HEK293 (cell line): ENCODE data around the gene CLTB.

ENCODE experiments used
- HOXA7 ChIP-seq: sonication (generic); formaldehyde crosslinking; IDR thresholded peaks from 2 replicates; pipeline ENCODE4 v1.8.1; 2022; ENCODE audit warnings: missing genetic modification reagents, borderline replicate concordance
- PRDM2 ChIP-seq: fragments of 450-650 bp; formaldehyde crosslinking; IDR thresholded peaks from 2 replicates; pipeline ENCODE4 v1.5.1; 2016; ENCODE audit warnings: missing biosample characterization, missing genetic modification characterization, borderline replicate concordance
- RBAK ChIP-seq: fragments of 450-650 bp; formaldehyde crosslinking; IDR thresholded peaks from 2 replicates; pipeline ENCODE4 v1.5.1; 2016; ENCODE audit warnings: missing biosample characterization, missing genetic modification characterization
- SETDB1 ChIP-seq: IDR thresholded peaks from one replicate; pipeline ENCODE4 v1.6.1; 2017; ENCODE audit warnings: mild to moderate bottlenecking, low read length, moderate library complexity, mixed read lengths; ENCODE audit not compliant: insufficient read length
- ZNF23 ChIP-seq: fragments of 450-650 bp; formaldehyde crosslinking; IDR thresholded peaks from 2 replicates; pipeline ENCODE4 v1.5.1; 2016; ENCODE audit warnings: missing biosample characterization, missing genetic modification characterization, borderline replicate concordance
- ZNF274 ChIP-seq, 2 experiments: fragments of 200-500 bp in 1 of 2; fragments of 450-650 bp in 1 of 2; sonication (Bioruptor generic) in 1 of 2; formaldehyde crosslinking in 1 of 2; IDR thresholded peaks; 2 replicates each; pipeline versions ENCODE4 v1.5.1 to v1.6.1; 2014 to 2016; ENCODE audit warnings: borderline replicate concordance in 1 of 2, inconsistent platforms in 1 of 2, low read length in 1 of 2, missing biosample characterization in 1 of 2, missing genetic modification characterization in 1 of 2
- ZNF391 ChIP-seq: fragments of 450-650 bp; formaldehyde crosslinking; IDR thresholded peaks from 2 replicates; pipeline ENCODE4 v1.5.1; 2016; ENCODE audit warnings: low read depth, missing biosample characterization, missing genetic modification characterization, borderline replicate concordance
- ZNF501 ChIP-seq: fragments of 450-650 bp; formaldehyde crosslinking; IDR thresholded peaks from 2 replicates; pipeline ENCODE4 v1.5.1; 2016; ENCODE audit warnings: missing biosample characterization, missing genetic modification characterization
- ZNF580 ChIP-seq: fragments of 450-650 bp; formaldehyde crosslinking; IDR thresholded peaks from 2 replicates; pipeline ENCODE4 v1.5.1; 2016; ENCODE audit warnings: missing biosample characterization, missing genetic modification characterization
- ZNF664 ChIP-seq: fragments of 450-650 bp; formaldehyde crosslinking; IDR thresholded peaks from 2 replicates; pipeline ENCODE4 v1.5.1; 2016; ENCODE audit warnings: missing biosample characterization, missing genetic modification characterization
- TF ChIP-seq, protein P1 (sequence below): fragments of 450-650 bp; formaldehyde crosslinking; IDR thresholded peaks from 2 replicates; pipeline ENCODE4 v1.5.1; 2016; ENCODE audit warnings: missing biosample characterization, missing genetic modification characterization
- TF ChIP-seq, protein P2 (sequence below): fragments of 450-650 bp; formaldehyde crosslinking; IDR thresholded peaks from 2 replicates; pipeline ENCODE4 v1.5.1; 2016; ENCODE audit warnings: missing biosample characterization, missing genetic modification characterization
- TF ChIP-seq, protein P3 (sequence below): fragments of 450-650 bp; formaldehyde crosslinking; IDR thresholded peaks from 2 replicates; pipeline ENCODE4 v1.5.1; 2016; ENCODE audit warnings: missing biosample characterization, missing genetic modification characterization

- no peak for TF ChIP-seq ZNF580
- no peak for TF ChIP-seq ZNF501 (tag by site-specific recombination)
- TF ChIP-seq, protein P1, sequence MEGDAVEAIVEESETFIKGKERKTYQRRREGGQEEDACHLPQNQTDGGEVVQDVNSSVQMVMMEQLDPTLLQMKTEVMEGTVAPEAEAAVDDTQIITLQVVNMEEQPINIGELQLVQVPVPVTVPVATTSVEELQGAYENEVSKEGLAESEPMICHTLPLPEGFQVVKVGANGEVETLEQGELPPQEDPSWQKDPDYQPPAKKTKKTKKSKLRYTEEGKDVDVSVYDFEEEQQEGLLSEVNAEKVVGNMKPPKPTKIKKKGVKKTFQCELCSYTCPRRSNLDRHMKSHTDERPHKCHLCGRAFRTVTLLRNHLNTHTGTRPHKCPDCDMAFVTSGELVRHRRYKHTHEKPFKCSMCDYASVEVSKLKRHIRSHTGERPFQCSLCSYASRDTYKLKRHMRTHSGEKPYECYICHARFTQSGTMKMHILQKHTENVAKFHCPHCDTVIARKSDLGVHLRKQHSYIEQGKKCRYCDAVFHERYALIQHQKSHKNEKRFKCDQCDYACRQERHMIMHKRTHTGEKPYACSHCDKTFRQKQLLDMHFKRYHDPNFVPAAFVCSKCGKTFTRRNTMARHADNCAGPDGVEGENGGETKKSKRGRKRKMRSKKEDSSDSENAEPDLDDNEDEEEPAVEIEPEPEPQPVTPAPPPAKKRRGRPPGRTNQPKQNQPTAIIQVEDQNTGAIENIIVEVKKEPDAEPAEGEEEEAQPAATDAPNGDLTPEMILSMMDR (tag by site-specific recombination) = no peak
- no peak for TF ChIP-seq SETDB1
- TF ChIP-seq ZNF391 (tag by site-specific recombination) = no peak
- no peak for TF ChIP-seq ZNF23 (tag by site-specific recombination)
- TF ChIP-seq HOXA7 (CRISPR knock-in tag) = no peak
- TF ChIP-seq, protein P2, sequence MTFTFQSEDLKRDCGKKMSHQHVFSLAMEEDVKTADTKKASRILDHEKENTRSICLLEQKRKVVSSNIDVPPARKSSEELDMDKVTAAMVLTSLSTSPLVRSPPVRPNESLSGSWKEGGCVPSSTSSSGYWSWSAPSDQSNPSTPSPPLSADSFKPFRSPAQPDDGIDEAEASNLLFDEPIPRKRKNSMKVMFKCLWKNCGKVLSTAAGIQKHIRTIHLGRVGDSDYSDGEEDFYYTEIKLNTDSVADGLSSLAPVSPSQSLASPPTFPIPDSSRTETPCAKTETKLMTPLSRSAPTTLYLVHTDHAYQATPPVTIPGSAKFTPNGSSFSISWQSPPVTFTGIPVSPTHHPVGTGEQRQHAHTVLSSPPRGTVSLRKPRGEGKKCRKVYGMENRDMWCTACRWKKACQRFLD (tag by site-specific recombination) = no peak
- no peak for TF ChIP-seq ZNF664
- TF ChIP-seq, protein P3, sequence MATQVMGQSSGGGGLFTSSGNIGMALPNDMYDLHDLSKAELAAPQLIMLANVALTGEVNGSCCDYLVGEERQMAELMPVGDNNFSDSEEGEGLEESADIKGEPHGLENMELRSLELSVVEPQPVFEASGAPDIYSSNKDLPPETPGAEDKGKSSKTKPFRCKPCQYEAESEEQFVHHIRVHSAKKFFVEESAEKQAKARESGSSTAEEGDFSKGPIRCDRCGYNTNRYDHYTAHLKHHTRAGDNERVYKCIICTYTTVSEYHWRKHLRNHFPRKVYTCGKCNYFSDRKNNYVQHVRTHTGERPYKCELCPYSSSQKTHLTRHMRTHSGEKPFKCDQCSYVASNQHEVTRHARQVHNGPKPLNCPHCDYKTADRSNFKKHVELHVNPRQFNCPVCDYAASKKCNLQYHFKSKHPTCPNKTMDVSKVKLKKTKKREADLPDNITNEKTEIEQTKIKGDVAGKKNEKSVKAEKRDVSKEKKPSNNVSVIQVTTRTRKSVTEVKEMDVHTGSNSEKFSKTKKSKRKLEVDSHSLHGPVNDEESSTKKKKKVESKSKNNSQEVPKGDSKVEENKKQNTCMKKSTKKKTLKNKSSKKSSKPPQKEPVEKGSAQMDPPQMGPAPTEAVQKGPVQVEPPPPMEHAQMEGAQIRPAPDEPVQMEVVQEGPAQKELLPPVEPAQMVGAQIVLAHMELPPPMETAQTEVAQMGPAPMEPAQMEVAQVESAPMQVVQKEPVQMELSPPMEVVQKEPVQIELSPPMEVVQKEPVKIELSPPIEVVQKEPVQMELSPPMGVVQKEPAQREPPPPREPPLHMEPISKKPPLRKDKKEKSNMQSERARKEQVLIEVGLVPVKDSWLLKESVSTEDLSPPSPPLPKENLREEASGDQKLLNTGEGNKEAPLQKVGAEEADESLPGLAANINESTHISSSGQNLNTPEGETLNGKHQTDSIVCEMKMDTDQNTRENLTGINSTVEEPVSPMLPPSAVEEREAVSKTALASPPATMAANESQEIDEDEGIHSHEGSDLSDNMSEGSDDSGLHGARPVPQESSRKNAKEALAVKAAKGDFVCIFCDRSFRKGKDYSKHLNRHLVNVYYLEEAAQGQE (tag by site-specific recombination) = no peak
- no peak for TF ChIP-seq RBAK (tag by site-specific recombination)
- no peak for TF ChIP-seq PRDM2 (tag by site-specific recombination)
- TF ChIP-seq ZNF274 (IDR thresholded peaks at IDR 0.05; ENCODE audit: low read length) = no peak
- TF ChIP-seq ZNF274 (tag by site-specific recombination; IDR thresholded peaks at IDR 0.05; ENCODE audit: borderline replicate concordance) = no peak
Observed at GRCh38 chr5:176436656-176437055, 20.3 kb upstream of the CLTB start.
